HUES48 (cell line): Measurements from ENCODE around the gene KRTAP5-8.
"Not testable (repeated sequence)": the region's sequence is repeated elsewhere in the genome, so short reads cannot be mapped to it uniquely, and the experiment has no call there.

ENCODE experiments used
- H3K27ac ChIP-seq: one replicate; pipeline ENCODE4 v1.7.0; 2013; ENCODE audit warnings: low read depth, low read length, inconsistent platforms
- H3K27me3 ChIP-seq: 2 replicates; pipeline ENCODE4 v1.6.1; 2013; ENCODE audit warnings: mild to moderate bottlenecking, low read length; ENCODE audit not compliant: control insufficient read depth, insufficient read depth
- H3K36me3 ChIP-seq: 2 replicates; pipeline ENCODE4 v1.6.1; 2013; ENCODE audit warnings: low read length; ENCODE audit not compliant: control insufficient read depth, insufficient read depth
- H3K4me1 ChIP-seq: 2 replicates; pipeline ENCODE4 v1.6.1; 2013; ENCODE audit warnings: mild to moderate bottlenecking, low read length; ENCODE audit not compliant: control insufficient read depth, insufficient read depth
- H3K4me3 ChIP-seq: 2 replicates; pipeline ENCODE4 v1.5.1; 2013; ENCODE audit warnings: mild to moderate bottlenecking, low read depth, low read length
- H3K9ac ChIP-seq: 2 replicates; pipeline ENCODE4 v1.6.1; 2013; ENCODE audit warnings: mild to moderate bottlenecking, low read depth, low read length, moderate library complexity
- H3K9me3 ChIP-seq: 2 replicates; pipeline ENCODE4 v1.6.1; 2013; ENCODE audit warnings: low read length; ENCODE audit not compliant: control insufficient read depth, insufficient read depth

The KRTAP5-8 gene

GRCh38 chr11:71564430-71564829 lies 26.6 kb downstream of the KRTAP5-8 start:
- no peak overlapping the region for H3K27ac ChIP-seq
- no peaks in the 10 kb centered on the region for H3K4me1 ChIP-seq
- H3K9me3 ChIP-seq, result no peaks in the 10 kb centered on the region
- no peaks in the 10 kb centered on the region for H3K27me3 ChIP-seq
- no peak overlapping the region for H3K9ac ChIP-seq
- no peaks in the 10 kb centered on the region for H3K36me3 ChIP-seq
- no peak overlapping the region for H3K4me3 ChIP-seq

- no peak within 1 kb of the TSS for H3K4me3 ChIP-seq
- H3K9me3 ChIP-seq, result no peaks in the 10 kb centered on the region
- H3K4me1 ChIP-seq, result no peaks in the 10 kb centered on the region
- no peak within 1 kb of the TSS for H3K9ac ChIP-seq
- no peaks in the 10 kb centered on the region for H3K36me3 ChIP-seq
- no peak within 1 kb of the TSS for H3K27ac ChIP-seq
- no peaks in the 10 kb centered on the region for H3K27me3 ChIP-seq
Measured at GRCh38 chr11:71565263-71565662, 27.4 kb downstream of the KRTAP5-8 start, which contains the start of gene KRTAP5-10. Gene KRTAP5-10, plus strand, starts transcription at chr11:71565563. Its CDS starts 25 bp downstream, at chr11:71565588.

GRCh38 chr11:71566081-71566620 lies 28.3 kb downstream of the KRTAP5-8 start:
- H3K4me1 ChIP-seq, result no peaks in the 10 kb centered on the region
- H3K9ac ChIP-seq, result no peak overlapping the region
- no peak overlapping the region for H3K27ac ChIP-seq
- H3K27me3 ChIP-seq, result no peaks in the 10 kb centered on the region
- no peaks in the 10 kb centered on the region for H3K36me3 ChIP-seq
- H3K9me3 ChIP-seq, result no peaks in the 10 kb centered on the region
- H3K4me3 ChIP-seq, result no peak overlapping the region

- H3K27ac ChIP-seq, result not testable (repeated sequence)
Measured at GRCh38 chr11:71566626-71567599, 29.1 kb downstream of the KRTAP5-8 start.

GRCh38 chr11:71567633-71568032 lies 29.8 kb downstream of the KRTAP5-8 start:
- H3K9me3 ChIP-seq, H3K27ac ChIP-seq, H3K36me3 ChIP-seq, H3K4me3 ChIP-seq, H3K9ac ChIP-seq, H3K4me1 ChIP-seq, H3K27me3 ChIP-seq: not testable (repeated sequence)

More at GRCh38 chr11:71566626-71567599, 29.1 kb downstream of the KRTAP5-8 start:
- not testable (repeated sequence) for H3K27me3 ChIP-seq, H3K4me3 ChIP-seq, H3K9me3 ChIP-seq, H3K4me1 ChIP-seq, H3K9ac ChIP-seq, H3K36me3 ChIP-seq

- H3K27me3 ChIP-seq, result no peaks in the 10 kb centered on the region
- H3K36me3 ChIP-seq, result no peaks in the 10 kb centered on the region
- H3K9me3 ChIP-seq, result no peaks in the 10 kb centered on the region
- H3K4me1 ChIP-seq, result no peaks in the 10 kb centered on the region
- H3K4me3 ChIP-seq, result no peak overlapping the region
- H3K27ac ChIP-seq, result no peak overlapping the region
- no peak overlapping the region for H3K9ac ChIP-seq
Measured at GRCh38 chr11:71568704-71569349, 31.0 kb downstream of the KRTAP5-8 start.

GRCh38 chr11:71571101-71571850 lies 33.5 kb downstream of the KRTAP5-8 start:
- H3K27ac ChIP-seq, H3K9me3 ChIP-seq, H3K4me1 ChIP-seq, H3K36me3 ChIP-seq, H3K4me3 ChIP-seq, H3K27me3 ChIP-seq, H3K9ac ChIP-seq: not testable (repeated sequence)

- Histone ChIP-seq H3K36me3 (no peaks in the 10 kb centered on the region), H3K9me3 (no peaks in the 10 kb centered on the region), H3K27me3 (no peaks in the 10 kb centered on the region), H3K9ac (no peak overlapping the region), H3K4me1 (no peaks in the 10 kb centered on the region), H3K27ac (no peak overlapping the region), H3K4me3 (no peak overlapping the region)
Measured at GRCh38 chr11:71572811-71573210, 35.0 kb downstream of the KRTAP5-8 start.

- Histone ChIP-seq H3K27me3 (no peaks in the 10 kb centered on the region), H3K4me3 (no peak overlapping the region), H3K9ac (no peak overlapping the region), H3K4me1 (no peaks in the 10 kb centered on the region), H3K9me3 (no peaks in the 10 kb centered on the region), H3K27ac (no peak overlapping the region), H3K36me3 (no peaks in the 10 kb centered on the region)
Measured at GRCh38 chr11:71574418-71574817, 36.6 kb downstream of the KRTAP5-8 start.

- Histone ChIP-seq H3K9me3 (no peaks in the 10 kb centered on the region), H3K36me3 (no peaks in the 10 kb centered on the region), H3K9ac (no peak overlapping the region), H3K27me3 (no peaks in the 10 kb centered on the region), H3K4me3 (no peak overlapping the region), H3K27ac (no peak overlapping the region), H3K4me1 (no peaks in the 10 kb centered on the region)
Measured at GRCh38 chr11:71575723-71576424, 38.0 kb downstream of the KRTAP5-8 start.
